IPS-20b (cell line): ENCODE data around the gene TUG1.
A peak's percentile ranks its signal among the peaks of the same experiment; 100 is the strongest.

ENCODE experiments used
- H3K27ac ChIP-seq: one replicate; pipeline ENCODE4 v1.5.1; 2013; ENCODE audit warnings: low read length
- H3K27me3 ChIP-seq: 2 replicates; pipeline ENCODE4 v1.6.1; 2013; ENCODE audit warnings: mild to moderate bottlenecking, low read length, inconsistent platforms; ENCODE audit not compliant: insufficient read depth
- H3K36me3 ChIP-seq: 2 replicates; pipeline ENCODE4 v1.6.1; 2013; ENCODE audit warnings: low read depth, mild to moderate bottlenecking, inconsistent platforms, low read length, moderate library complexity; ENCODE audit not compliant: insufficient read depth
- H3K4me1 ChIP-seq: 2 replicates; pipeline ENCODE4 v1.6.1; 2013; ENCODE audit warnings: mild to moderate bottlenecking, control low read depth, inconsistent platforms, low read length, moderate library complexity; ENCODE audit not compliant: insufficient read depth
- H3K4me3 ChIP-seq: 2 replicates; pipeline ENCODE4 v1.5.1; 2013; ENCODE audit warnings: mild to moderate bottlenecking, low read length, inconsistent platforms
- H3K9ac ChIP-seq: 2 replicates; pipeline ENCODE4 v1.6.1; 2013; ENCODE audit warnings: low read depth, mild to moderate bottlenecking, inconsistent platforms, low read length, moderate library complexity
- H3K9me3 ChIP-seq: 2 replicates; pipeline ENCODE4 v1.6.1; 2013; ENCODE audit warnings: mild to moderate bottlenecking, low read depth, low read length, inconsistent platforms; ENCODE audit not compliant: insufficient read depth

TUG1 gene

GRCh38 chr22:30947816-30948454 lies 21.1 kb upstream of the TUG1 start:
- H3K27ac ChIP-seq = no peak overlapping the region
- no peaks in the 10 kb centered on the region for H3K9me3 ChIP-seq
- no peaks in the 10 kb centered on the region for H3K4me1 ChIP-seq
- no peak overlapping the region for H3K9ac ChIP-seq
- H3K36me3 ChIP-seq = peaks cover 98% of the 10 kb centered on the region
- H3K4me3 ChIP-seq = no peak overlapping the region
- no peaks in the 10 kb centered on the region for H3K27me3 ChIP-seq

GRCh38 chr22:30948930-30949342 lies 20.1 kb upstream of the TUG1 start:
- Histone ChIP-seq H3K27ac (no peak overlapping the region), H3K9me3 (no peaks in the 10 kb centered on the region), H3K9ac (no peak overlapping the region), H3K36me3 (peaks cover 98% of the 10 kb centered on the region), H3K27me3 (no peaks in the 10 kb centered on the region), H3K4me3 (no peak overlapping the region), H3K4me1 (no peaks in the 10 kb centered on the region)

- H3K9me3 ChIP-seq = no peaks in the 10 kb centered on the region
- H3K9ac ChIP-seq = no peak overlapping the region
- H3K27me3 ChIP-seq = no peaks in the 10 kb centered on the region
- H3K27ac ChIP-seq = no peak overlapping the region
- no peaks in the 10 kb centered on the region for H3K4me1 ChIP-seq
- no peak overlapping the region for H3K4me3 ChIP-seq
- H3K36me3 ChIP-seq = peaks cover 97% of the 10 kb centered on the region
Measured at GRCh38 chr22:30949934-30950660, 19.0 kb upstream of the TUG1 start.

- Histone ChIP-seq H3K27me3 (no peaks in the 10 kb centered on the region), H3K9me3 (no peaks in the 10 kb centered on the region), H3K9ac (no peak overlapping the region), H3K27ac (no peak overlapping the region), H3K4me3 (no peak overlapping the region), H3K36me3 (peaks cover 97% of the 10 kb centered on the region), H3K4me1 (no peaks in the 10 kb centered on the region)
Measured at GRCh38 chr22:30953206-30953605, 15.9 kb upstream of the TUG1 start.

- no peak overlapping the region for H3K4me3 ChIP-seq
- no peaks in the 10 kb centered on the region for H3K9me3 ChIP-seq
- H3K27ac ChIP-seq = no peak overlapping the region
- no peaks in the 10 kb centered on the region for H3K27me3 ChIP-seq
- H3K36me3 ChIP-seq = peaks cover 92% of the 10 kb centered on the region
- H3K4me1 ChIP-seq = no peaks in the 10 kb centered on the region
- no peak overlapping the region for H3K9ac ChIP-seq
Measured at GRCh38 chr22:30955153-30955552, 13.9 kb upstream of the TUG1 start.

GRCh38 chr22:30964858-30965257 lies 4.2 kb upstream of the TUG1 start:
- peak overlapping the region; percentile 78; the same call in 1 of the 2 replicates for H3K4me3 ChIP-seq
- no peak overlapping the region; the same call in 1 of the 2 replicates for H3K9ac ChIP-seq

GRCh38 chr22:30968015-30968923 lies 796 bp upstream of the TUG1 start, which contains the start of gene MORC2:
TSS of gene MORC2 (minus strand) at chr22:30968774. CDS start at chr22:30967889, 885 bp downstream.
- peaks cover 57% of the 10 kb centered on the region for H3K36me3 ChIP-seq
- peaks cover 23% of the 10 kb centered on the region for H3K9me3 ChIP-seq
- peak within 1 kb of the TSS; percentile 78 for H3K4me3 ChIP-seq
- no peaks in the 10 kb centered on the region for H3K27me3 ChIP-seq
- H3K9ac ChIP-seq = peak within 1 kb of the TSS; percentile 82; the same call in 1 of the 2 replicates
- H3K27ac ChIP-seq = peak within 1 kb of the TSS; percentile 78
- H3K4me1 ChIP-seq = peaks cover 20% of the 10 kb centered on the region

More at GRCh38 chr22:30964858-30965257, 4.2 kb upstream of the TUG1 start:
- Histone ChIP-seq H3K9me3 (no peaks in the 10 kb centered on the region), H3K4me1 (peaks cover 10% of the 10 kb centered on the region), H3K27ac (no peak overlapping the region), H3K36me3 (peaks cover 40% of the 10 kb centered on the region), H3K27me3 (no peaks in the 10 kb centered on the region)

- peaks cover 17% of the 10 kb centered on the region for H3K4me1 ChIP-seq
- no peaks in the 10 kb centered on the region for H3K27me3 ChIP-seq
- H3K4me3 ChIP-seq = peak overlapping the region; percentile 78
- peak overlapping the region; percentile 76; the same call in 1 of the 2 replicates for H3K9ac ChIP-seq
- peak overlapping the region; percentile 65 for H3K27ac ChIP-seq
- H3K36me3 ChIP-seq = peaks cover 68% of the 10 kb centered on the region
- H3K9me3 ChIP-seq = peaks cover 38% of the 10 kb centered on the region
Measured at GRCh38 chr22:30969532-30970355, 679 bp downstream of the TUG1 start.

- Histone ChIP-seq H3K36me3 (peaks cover 69% of the 10 kb centered on the region), H3K4me3 (peak overlapping the region; percentile 78), H3K4me1 (peaks cover 17% of the 10 kb centered on the region), H3K9me3 (peaks cover 44% of the 10 kb centered on the region), H3K27me3 (no peaks in the 10 kb centered on the region), H3K9ac (peak overlapping the region; percentile 76; the same call in 1 of the 2 replicates), H3K27ac (no peak overlapping the region)
Measured at GRCh38 chr22:30970356-30970746, 1.3 kb downstream of the TUG1 start.

GRCh38 chr22:30978304-30978962 lies 9.4 kb downstream of the TUG1 start:
- Histone ChIP-seq H3K4me3 (no peak overlapping the region), H3K27ac (no peak overlapping the region), H3K27me3 (no peaks in the 10 kb centered on the region), H3K36me3 (peaks cover 55% of the 10 kb centered on the region), H3K9ac (no peak overlapping the region), H3K9me3 (peaks cover 67% of the 10 kb centered on the region), H3K4me1 (no peaks in the 10 kb centered on the region)
